SKM-1 treated with dmso at 0.1 percent for 144 hours (cell line): ENCODE measurements around the gene TUBA8.
"Not testable (repeated sequence)": the region's sequence is repeated elsewhere in the genome, so short reads cannot be mapped to it uniquely, and the experiment has no call there.

Experiments
- DNase-seq: peaks from one replicate; lab custom pipeline; 2025; ENCODE audit not compliant: unreplicated experiment; lab: John Stamatoyannopoulos, UW

The TUBA8 gene

GRCh38 chr22:18123476-18124025 lies 12.9 kb downstream of the TUBA8 start:
- not testable (repeated sequence) for DNase-seq

- DNase-seq = no peak
Measured at GRCh38 chr22:18126606-18127005, 16.0 kb downstream of the TUBA8 start.

GRCh38 chr22:18130018-18130417 lies 19.4 kb downstream of the TUBA8 start:
- no peak for DNase-seq

- no peak for DNase-seq
Measured at GRCh38 chr22:18130699-18131429, 20.3 kb downstream of the TUBA8 start.

- no peak for DNase-seq
Measured at GRCh38 chr22:18133452-18133851, 22.8 kb downstream of the TUBA8 start.

GRCh38 chr22:18136563-18137320 lies 26.1 kb downstream of the TUBA8 start:
- no peak for DNase-seq

- DNase-seq = not testable (repeated sequence)
Measured at GRCh38 chr22:18141004-18141403, 30.4 kb downstream of the TUBA8 start.

GRCh38 chr22:18144105-18144504 lies 33.5 kb downstream of the TUBA8 start:
- no peak for DNase-seq

GRCh38 chr22:18145676-18146388 lies 35.2 kb downstream of the TUBA8 start:
- no peak for DNase-seq

GRCh38 chr22:18146389-18146753 lies 35.8 kb downstream of the TUBA8 start:
- DNase-seq = no peak

GRCh38 chr22:18147791-18148190 lies 37.2 kb downstream of the TUBA8 start:
- DNase-seq = no peak

GRCh38 chr22:18148293-18148965 lies 37.8 kb downstream of the TUBA8 start:
- DNase-seq = no peak

GRCh38 chr22:18152519-18152918 lies 41.9 kb downstream of the TUBA8 start:
- DNase-seq = no peak

- DNase-seq = no peak
Measured at GRCh38 chr22:18154821-18155390, 44.3 kb downstream of the TUBA8 start.

- not testable (repeated sequence) for DNase-seq
Measured at GRCh38 chr22:18155546-18155945, 44.9 kb downstream of the TUBA8 start.

GRCh38 chr22:18156878-18157713 lies 46.5 kb downstream of the TUBA8 start:
- DNase-seq = peak; percentile 33

- no peak for DNase-seq
Measured at GRCh38 chr22:18157714-18158028, 47.1 kb downstream of the TUBA8 start.

GRCh38 chr22:18160641-18161040 lies 50.0 kb downstream of the TUBA8 start:
- DNase-seq = not testable (repeated sequence)

GRCh38 chr22:18163843-18164242 lies 53.2 kb downstream of the TUBA8 start:
- DNase-seq = not testable (repeated sequence)

GRCh38 chr22:18164584-18164983 lies 54.0 kb downstream of the TUBA8 start:
- DNase-seq = not testable (repeated sequence)
